ENCODE results near the gene FAM210A.

The FAM210A gene

DNA sequence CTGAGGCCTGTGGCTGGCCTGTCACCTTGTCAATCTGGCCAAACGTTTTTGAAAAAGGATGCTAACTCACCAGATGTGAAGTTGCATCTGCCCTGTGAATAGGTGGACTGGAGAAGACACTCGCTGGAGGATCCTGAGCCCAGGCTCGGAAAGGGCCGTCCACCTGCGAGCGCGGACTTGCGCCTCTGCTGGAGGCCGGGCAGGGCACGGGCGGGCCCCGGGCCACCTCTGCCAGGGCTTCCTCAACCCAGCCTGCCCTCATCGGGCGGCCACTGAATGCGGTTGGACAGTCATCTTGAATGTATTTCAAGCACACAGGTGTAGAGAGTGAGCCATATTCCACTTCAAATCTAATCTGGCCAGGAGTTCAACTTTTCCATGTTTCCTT, 83.9 kb downstream of the FAM210A start:
- DNase-seq, result no peak

- DNase-seq, result no peak
Measured at GRCh38 chr18:13641551-13642439, 84.6 kb downstream of the FAM210A start.

DNA sequence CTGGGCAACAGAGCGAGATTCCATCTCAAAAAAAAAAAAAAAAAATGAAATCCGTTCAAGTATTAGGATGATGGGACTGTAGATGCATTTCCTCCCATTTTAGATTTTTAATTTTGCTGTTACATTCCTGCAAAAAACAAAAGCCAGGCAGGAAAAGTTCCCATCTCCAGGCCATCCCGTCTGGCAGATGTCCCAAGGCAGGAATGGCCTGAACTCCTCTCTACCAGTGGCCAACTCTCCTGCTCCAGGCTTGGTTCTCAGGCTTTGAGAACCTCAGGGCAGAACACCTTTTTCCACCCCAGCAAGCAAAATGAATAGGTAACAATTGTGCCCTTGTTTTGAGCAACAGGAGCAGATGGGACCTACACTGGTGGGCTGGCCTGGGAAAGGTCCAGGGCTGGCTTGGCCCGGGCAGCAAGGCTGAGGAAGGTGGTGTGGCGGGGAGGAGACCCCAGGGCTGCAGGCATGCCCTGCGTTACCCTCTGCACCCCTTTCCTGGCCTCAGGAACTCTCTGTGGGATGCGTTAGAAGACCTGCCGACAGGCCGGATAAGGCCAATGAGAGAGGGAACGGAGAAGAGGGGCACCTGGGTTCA, 86.0 kb downstream of the FAM210A start:
- no peak for DNase-seq

GRCh38 chr18:13638719-13639595, 87.4 kb downstream of the FAM210A start:
- DNase-seq, result no peak

DNA sequence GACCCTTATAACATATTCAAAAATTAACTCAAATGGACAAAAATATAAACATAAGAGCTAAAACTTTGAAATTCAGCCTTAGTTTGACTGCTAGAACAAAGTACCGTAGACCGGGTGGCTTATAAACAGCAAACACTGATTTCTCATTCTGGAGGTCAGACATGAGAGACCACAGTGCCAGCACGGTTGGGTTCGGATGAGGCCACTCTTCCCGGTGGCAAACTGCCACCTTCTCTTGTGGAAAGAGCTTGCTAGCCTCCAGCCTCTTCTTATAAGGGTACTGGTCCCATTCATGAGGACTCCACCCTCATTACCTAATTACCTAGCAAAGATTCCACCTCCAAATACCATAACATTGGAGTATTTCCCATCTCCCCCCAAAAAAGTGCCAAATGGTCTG, 91.3 kb downstream of the FAM210A start:
- no peak for DNase-seq

DNA sequence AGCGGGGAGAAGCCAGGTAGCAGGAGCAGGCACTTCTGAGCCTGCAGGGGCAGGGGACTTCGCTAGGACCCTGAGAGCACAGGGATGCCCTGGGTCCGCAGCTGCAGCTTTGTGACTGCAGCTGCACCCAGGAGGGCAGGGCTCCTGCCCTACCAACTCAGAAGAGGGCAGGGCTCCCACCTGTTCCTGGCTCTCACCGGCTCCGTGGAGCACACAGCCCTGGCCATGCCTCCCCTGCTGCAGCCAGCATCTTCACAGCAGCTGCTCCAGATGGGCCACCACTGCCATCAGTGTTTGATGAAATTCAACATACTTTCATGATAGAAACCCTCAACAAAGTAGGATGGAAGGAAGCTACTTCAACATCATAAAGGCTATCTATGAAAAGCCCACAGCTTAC, 92.7 kb downstream of the FAM210A start:
- no peak for DNase-seq

GRCh38 chr18:13630716-13631268, 95.6 kb downstream of the FAM210A start:
- no peak for DNase-seq

DNA sequence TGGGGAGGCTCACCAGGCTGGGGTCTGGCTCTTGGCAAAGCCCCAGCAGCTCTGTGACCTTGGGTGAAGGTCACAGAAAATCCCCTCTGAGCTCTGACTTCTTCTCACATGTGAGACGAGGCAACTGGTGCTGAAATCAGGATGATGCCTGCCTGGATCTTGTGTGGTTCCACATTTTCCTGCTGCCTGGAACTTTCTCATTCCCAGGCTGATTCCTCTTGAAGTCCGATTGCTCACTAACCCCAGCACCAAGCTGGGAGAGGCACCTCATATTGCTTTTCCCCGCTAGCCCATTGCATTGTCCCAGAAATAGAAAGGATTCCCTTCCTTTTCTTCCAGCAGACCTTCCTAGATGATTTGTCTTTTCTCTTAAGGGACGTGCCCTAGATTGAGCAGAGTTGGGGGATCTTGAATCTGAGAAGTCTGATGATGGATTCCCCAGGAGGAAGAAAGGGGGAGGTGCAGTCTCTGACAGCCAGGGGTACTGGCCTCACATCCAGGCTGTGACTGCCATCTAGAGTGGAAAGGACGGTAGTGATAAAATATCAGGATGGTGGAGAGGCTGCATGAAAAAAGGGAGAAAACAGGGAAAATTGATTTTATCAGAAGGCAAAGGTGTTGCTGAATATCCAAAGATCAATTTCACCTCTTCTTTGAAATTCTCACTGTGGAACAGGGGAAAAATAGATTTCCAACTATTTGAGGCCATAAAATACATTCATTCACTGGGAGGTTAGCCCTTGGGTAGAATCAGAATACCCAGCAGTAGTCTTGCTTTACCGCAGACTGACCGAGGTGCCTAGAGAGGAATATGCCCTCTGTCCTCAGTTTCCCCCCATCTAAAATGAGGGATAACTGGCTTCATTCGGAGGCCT, 96.3 kb downstream of the FAM210A start:
- DNase-seq, result peak; percentile 18

- DNase-seq, result no peak
Measured at GRCh38 chr18:13628211-13628610, 98.1 kb downstream of the FAM210A start.

DNA sequence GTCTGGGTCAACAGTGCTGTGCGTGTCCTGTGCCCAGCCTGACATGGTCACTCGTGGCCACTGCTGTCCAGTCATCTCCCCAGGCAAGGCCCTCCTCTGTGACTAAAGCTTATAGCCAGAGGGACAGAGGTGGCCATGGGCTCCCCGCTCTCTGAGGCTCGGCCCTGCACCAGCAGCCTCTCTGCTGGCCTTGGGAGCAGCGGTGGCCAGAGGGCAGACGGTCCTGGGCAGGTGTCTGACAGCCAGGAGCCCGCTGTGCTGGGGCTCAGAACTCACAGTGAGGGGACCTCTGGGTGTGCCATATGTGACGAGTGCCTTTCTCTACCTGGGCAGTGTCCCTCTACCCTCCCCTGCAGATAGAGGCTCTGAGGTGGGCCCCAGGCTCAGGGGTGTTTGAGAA, 98.7 kb downstream of the FAM210A start:
- no peak for DNase-seq

GRCh38 chr18:13626544-13626908, 99.8 kb downstream of the FAM210A start:
- DNase-seq, result no peak

GRCh38 chr18:13625843-13626543, 100.4 kb downstream of the FAM210A start:
- no peak for DNase-seq

DNA sequence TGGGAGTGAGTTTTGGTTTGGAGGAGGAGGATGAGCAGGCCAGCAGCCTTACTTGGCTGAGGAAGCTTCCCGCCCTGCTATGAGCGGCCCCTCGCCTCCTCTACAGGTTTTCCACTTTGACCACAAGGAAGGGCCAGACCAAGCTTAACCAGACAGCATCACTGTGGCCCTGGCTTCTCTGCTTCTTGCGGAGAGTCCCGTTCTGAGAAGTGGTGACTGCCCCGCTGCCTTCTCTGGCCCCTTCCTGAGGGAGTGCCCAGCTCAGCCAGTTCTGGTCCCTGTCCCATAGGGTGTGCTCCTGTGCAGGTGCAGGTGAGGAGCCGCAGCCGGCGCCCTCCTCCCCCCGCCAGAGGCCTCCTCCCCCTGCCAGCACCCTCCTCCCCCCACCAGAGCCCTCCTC, 101.0 kb downstream of the FAM210A start:
- DNase-seq, result no peak

- DNase-seq, result no peak
Measured at GRCh38 chr18:13624563-13625237, 101.7 kb downstream of the FAM210A start.

DNA sequence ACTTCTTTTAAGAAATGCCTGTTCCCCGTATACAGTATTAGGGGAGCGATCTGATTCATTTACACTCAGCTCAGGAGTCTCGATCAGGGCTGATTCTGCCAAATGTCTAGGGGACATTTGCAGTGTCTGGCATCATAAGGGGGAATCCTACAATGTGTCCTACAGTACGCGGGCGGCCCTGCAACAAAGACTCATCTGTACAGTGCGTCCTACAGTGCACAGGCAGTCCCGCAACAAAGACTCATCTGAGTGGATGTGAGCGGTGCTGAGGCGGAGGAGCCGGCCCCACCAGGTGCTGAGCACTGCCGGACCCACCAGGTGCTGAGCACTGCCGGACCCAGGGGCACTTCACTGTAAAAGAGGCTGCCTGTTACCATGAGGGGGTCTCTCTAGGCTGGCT, 102.5 kb downstream of the FAM210A start:
- DNase-seq, result no peak

GRCh38 chr18:13623348-13623747, 103.0 kb downstream of the FAM210A start:
- no peak for DNase-seq

- DNase-seq, result no peak
Measured at GRCh38 chr18:13622751-13623150, 103.6 kb downstream of the FAM210A start.

- DNase-seq, result no peak
Measured at GRCh38 chr18:13621886-13622619, 104.3 kb downstream of the FAM210A start.

- DNase-seq, result no peak
Measured at GRCh38 chr18:13621446-13621849, 104.9 kb downstream of the FAM210A start.

GRCh38 chr18:13620818-13621445, 105.4 kb downstream of the FAM210A start:
- no peak for DNase-seq
